NT2/D1 (cell line): ENCODE data around the gene CHCHD10.

Experiments used
- DNase-seq: peaks from one replicate; pipeline ENCODE4 v3.0.0-alpha.2; 2011; ENCODE audit warnings: low read depth, low spot score
- H3K27me3 ChIP-seq: 2 replicates; pipeline ENCODE4 v1.6.0; 2011; ENCODE audit warnings: mild to moderate bottlenecking; ENCODE audit not compliant: insufficient read length, insufficient read depth
- H3K36me3 ChIP-seq: 2 replicates; pipeline ENCODE4 v1.6.1; 2011; ENCODE audit warnings: mild to moderate bottlenecking, low read length, mixed read lengths; ENCODE audit not compliant: insufficient read depth, insufficient read length
- H3K4me1 ChIP-seq: 2 replicates; pipeline ENCODE4 v1.5.1; 2011; ENCODE audit not compliant: insufficient read depth, insufficient read length
- H3K4me3 ChIP-seq: 2 replicates; pipeline ENCODE4 v1.5.1; 2011; ENCODE audit warnings: low read depth; ENCODE audit not compliant: insufficient read length
- H3K9ac ChIP-seq: 2 replicates; pipeline ENCODE4 v1.6.0; 2011; ENCODE audit warnings: low read depth; ENCODE audit not compliant: insufficient read length
- H3K9me3 ChIP-seq: 2 replicates; pipeline ENCODE4 v1.5.1; 2011; ENCODE audit warnings: mild to moderate bottlenecking, low read length; ENCODE audit not compliant: insufficient read depth
- SUZ12 ChIP-seq: IDR thresholded peaks from 2 replicates; pipeline ENCODE4 v1.6.1; 2011; ENCODE audit not compliant: insufficient read length, insufficient read depth; ENCODE audit errors: extremely low read depth
- YY1 ChIP-seq: IDR thresholded peaks from 2 replicates; pipeline ENCODE4 v1.6.1; 2011; ENCODE audit not compliant: insufficient read length, insufficient read depth
- ZNF274 ChIP-seq: IDR thresholded peaks from 2 replicates; pipeline ENCODE4 v1.6.1; 2011; ENCODE audit warnings: mild to moderate bottlenecking, low read depth, low read length

Gene CHCHD10

DNA sequence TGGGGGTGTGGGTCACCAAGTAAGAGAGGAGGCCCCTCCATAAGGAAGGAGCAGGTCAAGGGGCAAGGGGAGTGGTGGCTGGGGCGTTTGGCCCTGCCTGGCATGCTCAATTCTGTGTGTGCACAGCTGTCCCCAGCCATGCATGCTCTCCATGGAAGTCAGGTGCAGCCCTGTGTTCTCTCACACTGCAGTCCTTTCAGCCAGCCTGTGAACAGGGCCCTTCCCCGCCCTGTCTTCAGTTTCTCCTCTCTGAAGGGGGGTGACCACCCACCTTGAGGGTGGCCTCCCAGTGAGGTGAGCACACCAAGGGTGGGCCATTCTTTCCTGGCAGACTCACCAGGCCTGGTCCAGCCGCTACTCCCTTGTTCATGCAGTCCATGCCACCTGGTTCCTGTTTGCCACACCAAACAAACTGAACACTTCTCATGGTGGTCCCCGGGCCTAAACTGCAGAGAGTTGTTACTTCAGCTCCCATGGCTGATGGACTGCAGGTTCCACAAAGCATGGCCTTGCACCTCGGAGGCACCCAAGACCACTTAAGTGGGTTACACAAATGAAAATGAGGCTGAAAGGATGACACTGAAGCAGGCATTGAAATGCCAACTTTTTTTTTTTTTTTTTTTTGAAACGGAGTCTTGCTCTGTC lies 1.7 kb upstream of the CHCHD10 start:
- Histone ChIP-seq H3K4me1 (peaks cover 21% of the 10 kb centered on the region), H3K27me3 (peaks cover 33% of the 10 kb centered on the region), H3K36me3 (peaks cover 13% of the 10 kb centered on the region), H3K4me3 (no peak overlapping the region), H3K9ac (no peak overlapping the region), H3K9me3 (no peaks in the 10 kb centered on the region)
- DNase-seq: no peak
- TF ChIP-seq ZNF274 (no peak), YY1 (no peak), SUZ12 (no peak)

DNA sequence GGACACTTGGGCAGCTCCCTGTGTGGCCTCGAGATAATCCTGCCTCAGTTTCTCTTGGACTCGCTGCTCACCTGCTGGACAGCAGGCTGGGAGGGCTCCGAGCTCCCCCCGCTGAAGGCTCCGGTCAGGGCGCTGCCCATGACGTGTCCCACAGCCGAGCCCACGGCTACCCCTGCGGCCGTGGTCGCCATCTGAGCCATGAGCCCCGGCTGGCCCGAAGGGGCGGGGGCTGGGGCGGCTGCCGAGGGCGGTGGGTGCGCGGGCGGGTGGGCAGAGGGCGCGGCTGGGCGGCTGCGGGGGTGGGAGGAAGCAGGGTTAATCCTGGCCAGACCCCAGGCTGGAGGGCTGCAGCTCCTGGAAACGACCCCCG lies 484 bp downstream of the CHCHD10 start:
- Histone ChIP-seq H3K27me3 (peaks cover 14% of the 10 kb centered on the region), H3K9me3 (no peaks in the 10 kb centered on the region), H3K4me3 (peak overlapping the region; percentile 68), H3K9ac (peak overlapping the region; percentile 85), H3K36me3 (peaks cover 20% of the 10 kb centered on the region), H3K4me1 (peaks cover 16% of the 10 kb centered on the region)
- no peak for DNase-seq
- TF ChIP-seq ZNF274: no peak
- TF ChIP-seq SUZ12: no peak
- no peak for TF ChIP-seq YY1

DNA sequence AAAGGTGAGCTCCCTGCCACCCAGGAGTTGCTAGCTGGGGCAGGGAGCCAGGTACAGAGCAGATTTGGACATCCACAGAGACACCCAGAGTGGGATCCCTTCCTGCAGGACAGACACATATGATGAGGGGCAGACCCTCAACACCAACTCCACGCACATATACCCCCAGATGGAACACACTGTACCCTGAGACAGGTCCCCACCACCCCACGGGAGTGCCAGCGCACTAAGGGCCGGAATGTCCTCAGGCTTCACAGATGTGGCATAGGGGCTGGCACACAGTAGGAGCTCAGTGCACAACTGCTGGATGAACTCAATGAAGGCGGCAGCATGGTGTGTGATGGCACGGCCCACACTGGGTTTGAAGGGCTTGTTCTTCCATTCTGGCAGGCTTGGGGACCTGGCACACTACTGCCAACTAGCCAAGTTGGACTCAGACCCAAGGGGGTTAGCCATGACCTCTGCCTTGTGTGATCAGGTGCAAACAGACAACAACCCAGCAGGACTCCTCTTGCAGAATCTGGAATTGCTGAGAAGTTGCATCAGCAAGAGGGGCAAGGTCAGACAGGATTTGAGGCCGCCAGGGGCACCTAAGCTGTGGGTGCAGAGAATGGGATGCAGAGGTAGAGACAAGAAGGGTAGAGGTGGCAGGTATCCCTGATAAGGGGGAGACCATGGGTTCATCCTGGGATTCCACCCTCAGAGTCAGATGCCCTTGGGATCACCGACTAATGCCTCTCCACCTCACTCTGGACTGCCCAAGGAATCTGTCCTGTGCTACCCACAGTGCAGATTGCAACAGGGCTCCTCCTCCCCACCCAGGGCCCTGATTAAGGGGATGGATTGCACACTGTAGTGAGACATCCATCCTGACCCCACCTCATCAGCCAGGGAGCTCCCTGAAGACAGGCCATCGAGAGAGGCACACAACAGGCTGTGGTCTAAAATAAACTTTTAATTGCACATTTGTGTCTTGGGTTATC lies 2.6 kb downstream of the CHCHD10 start:
- H3K27me3 ChIP-seq: peaks cover 9% of the 10 kb centered on the region
- TF ChIP-seq SUZ12 (no peak), YY1 (no peak), ZNF274 (no peak)
- H3K4me1 ChIP-seq: peaks cover 15% of the 10 kb centered on the region
- no peak for DNase-seq
- H3K36me3 ChIP-seq: peaks cover 20% of the 10 kb centered on the region
- H3K9me3 ChIP-seq: no peaks in the 10 kb centered on the region
- no peak overlapping the region for H3K4me3 ChIP-seq
- H3K9ac ChIP-seq: peak overlapping the region; percentile 18

DNA sequence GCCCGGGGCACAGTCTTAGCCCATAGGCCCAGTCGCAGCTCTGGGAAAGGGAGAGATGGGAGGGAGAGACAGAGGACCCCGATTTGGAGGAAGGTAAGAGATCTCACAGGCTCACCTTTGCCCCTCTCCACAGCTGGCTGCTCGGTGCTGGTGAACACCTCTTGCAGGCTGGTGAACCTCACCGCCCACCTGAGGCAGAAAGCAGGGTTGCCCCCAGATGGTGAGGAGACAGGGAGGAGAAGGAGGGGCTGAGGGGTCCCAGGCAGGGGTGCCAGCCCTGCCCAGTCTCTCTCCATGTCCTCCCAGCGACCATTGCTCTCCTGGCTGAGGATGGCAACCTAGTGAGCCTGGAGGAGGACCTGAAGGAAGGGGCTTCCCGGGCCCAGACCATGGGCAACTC lies 3.8 kb downstream of the CHCHD10 start:
- Histone ChIP-seq H3K4me3 (no peak overlapping the region), H3K9ac (no peak overlapping the region)
- no peak for TF ChIP-seq YY1
- no peak for TF ChIP-seq SUZ12
- no peak for TF ChIP-seq ZNF274

DNA sequence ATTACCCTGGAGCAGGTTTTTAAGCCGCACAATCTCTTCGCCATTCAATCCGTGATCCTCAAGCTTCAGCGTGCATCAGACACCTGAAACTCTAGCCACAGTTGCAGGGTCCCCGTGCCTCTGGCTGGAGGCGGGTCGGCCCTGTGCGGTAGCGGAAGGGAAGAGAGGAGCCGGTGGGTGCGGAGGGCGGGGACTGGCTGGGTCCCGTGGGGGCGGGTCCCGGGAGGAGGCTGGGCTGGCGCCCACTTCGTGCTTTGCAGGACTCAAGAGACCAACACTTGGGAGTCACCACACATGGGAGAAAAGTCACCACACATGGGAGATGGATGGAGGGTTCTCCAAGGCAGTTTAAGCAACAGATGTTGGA lies 4.2 kb downstream of the CHCHD10 start:
- Histone ChIP-seq H3K27me3 (no peaks in the 10 kb centered on the region), H3K36me3 (peaks cover 20% of the 10 kb centered on the region), H3K9ac (no peak overlapping the region), H3K4me3 (no peak overlapping the region), H3K9me3 (no peaks in the 10 kb centered on the region), H3K4me1 (peaks cover 9% of the 10 kb centered on the region)
- DNase-seq: no peak
- no peak for TF ChIP-seq YY1
- TF ChIP-seq ZNF274: no peak
- TF ChIP-seq SUZ12: no peak

More for the DNA sequence above, 3.8 kb downstream of the CHCHD10 start:
- peaks cover under 1% of the 10 kb centered on the region for H3K27me3 ChIP-seq
- H3K36me3 ChIP-seq: peaks cover 20% of the 10 kb centered on the region
- DNase-seq: no peak
- no peaks in the 10 kb centered on the region for H3K9me3 ChIP-seq
- peaks cover 9% of the 10 kb centered on the region for H3K4me1 ChIP-seq

DNA sequence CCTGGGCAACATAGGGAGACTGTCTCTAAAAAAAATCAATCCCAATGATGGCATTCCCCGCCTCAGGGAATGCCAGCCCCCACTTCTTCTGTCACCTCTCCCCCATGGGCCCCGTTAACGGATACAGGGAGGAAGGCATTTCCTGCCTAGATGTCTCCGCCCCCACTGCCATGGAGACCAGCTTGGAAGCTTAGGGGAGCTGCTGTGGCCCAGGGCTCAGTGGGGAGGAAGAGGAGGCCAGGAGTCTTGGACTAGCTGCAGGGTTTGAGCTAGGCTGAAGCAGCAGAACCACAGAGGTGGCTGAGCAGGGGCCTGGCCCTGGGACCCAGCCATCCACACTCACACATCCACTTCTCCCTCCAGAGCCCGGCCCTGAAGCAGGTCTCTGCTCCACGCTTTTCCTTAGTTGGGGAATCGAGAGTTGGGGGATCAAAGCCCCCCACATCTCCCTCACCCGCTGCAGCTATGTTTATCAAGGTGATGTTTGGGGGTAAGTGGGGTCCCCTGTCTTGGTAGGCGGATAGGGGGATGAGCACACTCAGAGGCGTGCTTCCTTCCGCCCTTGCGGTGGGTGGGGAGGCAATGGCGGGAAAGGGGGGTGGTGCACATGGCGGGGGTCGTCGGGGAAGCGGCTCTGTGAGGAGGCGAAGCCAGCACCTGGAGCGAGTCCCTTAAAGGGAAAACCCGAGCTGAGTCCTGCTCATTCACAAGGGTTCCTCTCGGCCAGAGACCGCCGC lies 4.8 kb downstream of the CHCHD10 start, which contains the start of gene C22orf15:
TSS of gene C22orf15 (plus strand) at position 149 of the 737 bp plus-strand sequence. CDS start at position 466, 317 bp downstream.
- no peak for DNase-seq
- H3K27me3 ChIP-seq: no peaks in the 10 kb centered on the region
- H3K36me3 ChIP-seq: peaks cover 20% of the 10 kb centered on the region
- TF ChIP-seq ZNF274 (no peak), SUZ12 (no peak), YY1 (no peak)
- H3K9me3 ChIP-seq: no peaks in the 10 kb centered on the region
- H3K4me3 ChIP-seq: no peak within 1 kb of the TSS
- no peak within 1 kb of the TSS for H3K9ac ChIP-seq
- peaks cover 9% of the 10 kb centered on the region for H3K4me1 ChIP-seq

DNA sequence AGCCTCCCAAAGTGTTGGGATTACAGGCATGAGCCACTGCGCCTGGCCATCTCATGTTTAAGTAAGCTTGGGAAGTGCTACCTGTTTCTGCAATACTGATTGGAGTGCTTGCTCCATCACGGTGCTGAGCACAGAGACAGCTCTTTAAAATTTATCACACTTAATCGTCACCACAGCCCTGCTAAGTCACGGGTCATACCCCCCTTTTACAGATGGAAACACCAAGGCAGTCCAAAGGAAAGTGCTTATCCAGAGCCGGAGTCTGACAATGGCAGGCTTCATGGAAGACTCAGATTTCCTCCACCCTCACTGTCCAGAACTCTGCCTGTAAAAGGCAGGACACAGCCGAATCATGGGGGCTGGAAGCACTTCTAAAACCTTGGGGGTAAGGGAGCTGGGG lies 7.7 kb downstream of the CHCHD10 start:
- Histone ChIP-seq H3K9me3 (no peaks in the 10 kb centered on the region), H3K27me3 (no peaks in the 10 kb centered on the region), H3K9ac (no peak overlapping the region), H3K36me3 (peaks cover 13% of the 10 kb centered on the region), H3K4me1 (peaks cover 9% of the 10 kb centered on the region), H3K4me3 (no peak overlapping the region)
- TF ChIP-seq ZNF274 (no peak), YY1 (no peak), SUZ12 (no peak)
- no peak for DNase-seq
